B cell (primary cell): ENCODE data around the gene BOK. TPM values are rescaled to one million over a fixed set of nuclear protein-coding genes. Genes with fewer than 3 reads are reported as not detected.
"Not testable (repeated sequence)": the region's sequence is repeated elsewhere in the genome, so short reads cannot be mapped to it uniquely, and the experiment has no call there.

Experiments
- ATAC-seq: fragments of 200-7000 bp; cut with Tn5 transposase; one replicate; pipeline ENCODE4 v1.10.0; 2021; ENCODE audit warnings: low read depth, mild to moderate bottlenecking, moderate number of reproducible peaks, moderate library complexity
- CTCF ChIA-PET: fragments of 350-600 bp; sonication (Branson Sonifier 250); formaldehyde crosslinking; loops from one replicate; lab custom pipeline; 2021; ENCODE audit warnings: antibody characterized with exemption, inconsistent platforms; lab: Charles Lee
- POLR2A ChIA-PET: fragments of 350-600 bp; sonication (Branson Sonifier 250); formaldehyde crosslinking; loops from one replicate; lab custom pipeline; 2021; ENCODE audit warnings: antibody characterized with exemption; lab: Charles Lee
- DNase-seq: peaks from one replicate; pipeline ENCODE4 v3.0.0; 2013
- H2AFZ ChIP-seq: 2 replicates; pipeline ENCODE4 v1.6.1; 2012; ENCODE audit warnings: mild to moderate bottlenecking, low read depth, low read length; ENCODE audit not compliant: insufficient read depth, poor library complexity, severe bottlenecking
- H3K27ac ChIP-seq, 2 donors: 1 replicate in 1 of 2; 2 replicates in 1 of 2; pipeline ENCODE4 v1.5.1; 2012 to 2013; ENCODE audit warnings: low read length in 2 of 2, mild to moderate bottlenecking in 2 of 2, moderate library complexity in 1 of 2
- H3K27me3 ChIP-seq, 4 experiments: fragments of 200-600 bp in 1 of 4; sonication (generic) in 1 of 4; replicated peaks in 1 of 4; 1 replicate in 2 of 4; 2 replicates in 2 of 4; pipeline versions ENCODE4 v1.6.1 to v1.7.0; 2013 to 2016; ENCODE audit warnings: low read length in 3 of 4, mild to moderate bottlenecking in 2 of 4, mixed read lengths in 1 of 4, moderate library complexity in 1 of 4; ENCODE audit not compliant: insufficient read depth in 4 of 4, control insufficient read depth in 3 of 4; ENCODE audit errors: control extremely low read depth in 1 of 4
- H3K36me3 ChIP-seq, 2 experiments: replicated peaks in 1 of 2; 1 replicate in 1 of 2; 2 replicates in 1 of 2; pipeline versions ENCODE4 v1.6.1 to v1.7.1; 2013; ENCODE audit warnings: low read length in 1 of 2; ENCODE audit not compliant: insufficient read depth in 2 of 2, control insufficient read depth in 1 of 2; ENCODE audit errors: control extremely low read depth in 1 of 2, extremely low read depth in 1 of 2
- H3K4me1 ChIP-seq, 2 donors: fragments of 200-600 bp in 1 of 2; sonication (generic) in 1 of 2; 1 replicate in 1 of 2; 2 replicates in 1 of 2; pipeline versions ENCODE4 v1.5.1 to v1.6.1; 2013 to 2017; ENCODE audit warnings: low read length in 2 of 2; ENCODE audit not compliant: control insufficient read depth in 2 of 2, insufficient read depth in 2 of 2
- H3K4me2 ChIP-seq: replicated peaks from 2 replicates; pipeline ENCODE3; 2012; ENCODE audit warnings: mild to moderate bottlenecking, low read depth, low read length; ENCODE audit not compliant: poor library complexity, severe bottlenecking
- H3K4me3 ChIP-seq, 5 experiments: fragments of 200-600 bp in 1 of 5; sonication (generic) in 1 of 5; 1 replicate in 3 of 5; 2 replicates in 2 of 5; pipeline versions ENCODE4 v1.5.1 to v1.7.0; 2011 to 2016; ENCODE audit warnings: low read length in 4 of 5, mild to moderate bottlenecking in 4 of 5, low read depth in 2 of 5, control low read depth in 1 of 5, moderate library complexity in 1 of 5; ENCODE audit not compliant: insufficient read depth in 1 of 5; ENCODE audit errors: control extremely low read depth in 1 of 5, extremely low read depth in 1 of 5
- H3K79me2 ChIP-seq: fragments of 200-600 bp; sonication (generic); one replicate; pipeline ENCODE4 v1.6.0; 2016; ENCODE audit warnings: low read length; ENCODE audit not compliant: control insufficient read depth, insufficient read depth
- H3K9ac ChIP-seq: fragments of 200-600 bp; sonication (generic); 2 replicates; pipeline ENCODE4 v1.6.1; 2017; ENCODE audit warnings: mild to moderate bottlenecking, low read length, moderate library complexity
- H3K9me3 ChIP-seq, 3 donors: one replicate each; pipeline versions ENCODE4 v1.6.1 to v1.7.1; 2013; ENCODE audit warnings: low read length in 2 of 3; ENCODE audit not compliant: control insufficient read depth in 2 of 3, insufficient read depth in 1 of 3; ENCODE audit errors: control extremely low read depth in 1 of 3
- H4K20me1 ChIP-seq: 2 replicates; pipeline ENCODE4 v1.6.0; 2012; ENCODE audit warnings: mild to moderate bottlenecking, low read length; ENCODE audit not compliant: insufficient read depth, control insufficient read depth, poor library complexity, severe bottlenecking
- H3K27ac Mint-ChIP-seq: one replicate; pipeline ENCODE4 v1.8.0; 2021; ENCODE audit warnings: mixed read lengths
- H3K27me3 Mint-ChIP-seq: one replicate; pipeline ENCODE4 v1.8.0; 2021; ENCODE audit warnings: mixed read lengths
- H3K4me1 Mint-ChIP-seq: one replicate; pipeline ENCODE4 v1.8.0; 2021; ENCODE audit warnings: mixed read lengths
- H3K4me3 Mint-ChIP-seq: one replicate; pipeline ENCODE4 v1.8.0; 2021; ENCODE audit warnings: mixed read lengths
- H3K9me3 Mint-ChIP-seq: one replicate; pipeline ENCODE4 v1.8.0; 2022; ENCODE audit warnings: mixed read lengths; ENCODE audit not compliant: insufficient read depth
- EZH2 ChIP-seq: IDR thresholded peaks from 2 replicates; pipeline ENCODE4 v1.6.1; 2012; ENCODE audit warnings: borderline replicate concordance, low read depth, mild to moderate bottlenecking, moderate library complexity, low read length; ENCODE audit not compliant: insufficient read depth, poor library complexity, severe bottlenecking
- WGBS: methylation state at CpG from one replicate; pipeline ENCODE4 v1.1.5; 2013; ENCODE audit warnings: missing lambda C conversion rate; ENCODE audit not compliant: insufficient coverage; 5-methylcytosine and 5-hydroxymethylcytosine counted together
- intact Hi-C: fragments of 100-400 bp; cut with micrococcal nuclease; formaldehyde crosslinking; loops from one replicate; pipeline ENCODE4 v1.10.0; 2022
- polyA plus RNA-seq: library from polyadenylated mRNA; depleted of rRNA; stranded (reverse); fragments of >200 nt; gene quantifications from 2 replicates; pipeline ENCODE4 v1.2.3, GENCODE V29; 2012
- total RNA-seq, 2 donors: library from RNA; stranded (reverse); fragments of 120-200 nt in 1 of 2; gene quantifications; 1 replicate in 1 of 2; 2 replicates in 1 of 2; pipeline versions ENCODE4 v1.2.3 to v1.2.4, GENCODE V29; 2013 to 2022

The BOK gene
- total and polyA plus RNA-seq, 2 donors (not counting 1 experiment from before 2014, with no cell fraction given), result 0.10 to 0.22 TPM

DNA sequence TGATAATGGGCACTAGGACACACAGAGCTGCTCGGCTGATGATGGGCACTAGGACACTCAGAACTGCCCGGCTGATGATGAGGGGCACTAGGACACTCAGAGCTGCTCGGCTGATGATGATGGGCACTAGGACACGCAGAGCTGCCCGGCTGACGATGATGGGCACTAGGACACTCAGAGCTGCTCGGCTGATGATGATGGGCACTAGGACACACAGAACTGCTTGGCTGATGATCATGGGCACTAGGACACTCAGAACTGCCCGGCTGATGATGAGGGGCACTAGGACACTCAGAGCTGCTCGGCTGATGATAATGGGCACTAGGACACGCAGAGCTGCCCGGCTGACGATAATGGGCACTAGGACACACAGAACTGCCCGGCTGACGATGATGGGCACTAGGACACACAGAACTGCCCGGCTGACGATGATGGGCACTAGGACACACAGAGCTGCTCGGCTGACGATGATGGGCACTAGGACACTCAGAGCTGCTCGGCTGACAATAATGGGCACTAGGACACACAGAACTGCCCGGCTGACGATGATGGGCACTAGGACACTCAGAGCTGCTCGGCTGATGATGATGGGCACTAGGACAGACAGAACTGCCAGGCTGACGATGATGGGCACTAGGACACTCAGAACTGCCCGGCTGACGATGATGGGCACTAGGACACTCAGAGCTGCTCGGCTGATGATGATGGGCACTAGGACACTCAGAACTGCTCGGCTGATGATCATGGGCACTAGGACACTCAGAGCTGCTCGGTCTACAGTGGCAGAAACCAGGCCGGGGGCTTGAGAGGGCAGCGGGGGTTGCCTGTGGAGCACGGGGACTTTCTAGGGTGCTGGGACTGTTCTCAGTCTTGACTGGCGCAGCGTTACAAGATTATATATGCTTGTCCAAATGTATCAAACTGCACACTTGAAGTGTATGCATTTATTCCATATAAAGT is 32.2 kb downstream of the BOK start:
- H3K4me3 ChIP-seq, H3K27me3 Mint-ChIP-seq, H3K27ac ChIP-seq, H3K79me2 ChIP-seq, POLR2A ChIA-PET, H3K4me3 Mint-ChIP-seq, H3K9ac ChIP-seq, H3K4me1 ChIP-seq, H3K4me1 Mint-ChIP-seq, H3K4me2 ChIP-seq, DNase-seq, H2AFZ ChIP-seq, H3K27me3 ChIP-seq, ATAC-seq, H4K20me1 ChIP-seq, H3K27ac Mint-ChIP-seq, intact Hi-C loops, H3K9me3 Mint-ChIP-seq: not testable (repeated sequence)
- CTCF ChIA-PET, result interaction anchor here (0.7 kb wide), 1 partner anchor 9 kb away, joined by 4 read pairs; no protein-coding TSS in a partner anchor
- H3K9me3 ChIP-seq, result peaks cover 3 to 19% (median 16%) of the 10 kb centered on the region in 3 donors
- H3K36me3 ChIP-seq, result peaks cover 0 to 14% of the 10 kb centered on the region in 2 experiments
- 95% methylated on average over 29 of the region's 33 CpGs for WGBS

GRCh38 chr2:241592126-241592845 is 33.7 kb downstream of the BOK start:
- DNase-seq (no peak), ATAC-seq (no peak)
- CTCF ChIA-PET, result no interaction called here
- Histone ChIP-seq H3K4me1 (no peaks in the 10 kb centered on the region), H4K20me1 (no peaks in the 10 kb centered on the region), H3K79me2 (no peaks in the 10 kb centered on the region), H3K9me3 (peaks cover 3 to 8% (median 5%) of the 10 kb centered on the region in 3 donors), H3K27me3 (no peaks in the 10 kb centered on the region), H3K27ac (no peak overlapping the region), H3K9ac (no peak overlapping the region), H3K36me3 (peaks cover 0 to 10% of the 10 kb centered on the region in 2 experiments), H3K4me2 (no peak overlapping the region), H3K4me3 (no peak overlapping the region), H2AFZ (no peak overlapping the region)
- no peaks in the 10 kb centered on the region for H3K4me1 Mint-ChIP-seq
- POLR2A ChIA-PET, result no interaction called here
- TF ChIP-seq EZH2, result no peak
- no peaks in the 10 kb centered on the region for H3K27me3 Mint-ChIP-seq
- peaks cover 2% of the 10 kb centered on the region for H3K9me3 Mint-ChIP-seq
- H3K4me3 Mint-ChIP-seq, result no peak overlapping the region
- 96% methylated on average over 16 of the region's 18 CpGs for WGBS
- intact Hi-C loops, result no loop called here
- H3K27ac Mint-ChIP-seq, result no peak overlapping the region
